GM18867 (cell line): ENCODE measurements around the gene IQCE.
"Not testable (repeated sequence)": the region's sequence is repeated elsewhere in the genome, so short reads cannot be mapped to it uniquely, and the experiment has no call there.

Source experiments
- ATAC-seq: cut with Tn5 transposase; IDR thresholded peaks from one replicate; pipeline ENCODE4 v1.9.1; 2021; ENCODE audit warnings: mild to moderate bottlenecking, moderate library complexity; ENCODE audit not compliant: unreplicated experiment

IQCE gene

GRCh38 chr7:2575733-2576340 is 17.1 kb downstream of the IQCE start:
- no peak for ATAC-seq

- no peak for ATAC-seq
Measured at GRCh38 chr7:2576742-2577491, 18.1 kb downstream of the IQCE start.

GRCh38 chr7:2577914-2578680 is 19.3 kb downstream of the IQCE start:
- no peak for ATAC-seq

GRCh38 chr7:2580636-2581035 is 21.9 kb downstream of the IQCE start:
- ATAC-seq, result no peak

GRCh38 chr7:2582006-2582735 is 23.4 kb downstream of the IQCE start:
- ATAC-seq, result no peak

- ATAC-seq, result no peak
Measured at GRCh38 chr7:2583798-2584580, 25.2 kb downstream of the IQCE start.

GRCh38 chr7:2585446-2585845 is 26.7 kb downstream of the IQCE start:
- no peak for ATAC-seq

- no peak for ATAC-seq
Measured at GRCh38 chr7:2586326-2587020, 27.7 kb downstream of the IQCE start.

GRCh38 chr7:2587134-2587533 is 28.4 kb downstream of the IQCE start:
- ATAC-seq, result no peak

- no peak for ATAC-seq
Measured at GRCh38 chr7:2587778-2588177, 29.0 kb downstream of the IQCE start.

- ATAC-seq, result no peak
Measured at GRCh38 chr7:2589341-2589740, 30.6 kb downstream of the IQCE start.

- not testable (repeated sequence) for ATAC-seq
Measured at GRCh38 chr7:2589941-2590340, 31.2 kb downstream of the IQCE start.

- no peak for ATAC-seq
Measured at GRCh38 chr7:2592375-2592865, 33.6 kb downstream of the IQCE start.

- ATAC-seq, result no peak
Measured at GRCh38 chr7:2593036-2593727, 34.4 kb downstream of the IQCE start.

- ATAC-seq, result no peak
Measured at GRCh38 chr7:2594599-2594998, 35.8 kb downstream of the IQCE start.

- ATAC-seq, result no peak
Measured at GRCh38 chr7:2595258-2595860, 36.6 kb downstream of the IQCE start.

GRCh38 chr7:2596464-2597272 is 37.9 kb downstream of the IQCE start:
- no peak for ATAC-seq

- ATAC-seq, result no peak
Measured at GRCh38 chr7:2597273-2597640, 38.5 kb downstream of the IQCE start.
